Esophagus muscularis mucosa (tissue), 4 donors: Measurements from ENCODE around the gene LRTM2. TPM values are rescaled to one million over a fixed set of nuclear protein-coding genes. Genes with fewer than 3 reads are reported as not detected.

Source experiments
- DNase-seq: peaks from one replicate; pipeline ENCODE4 v3.0.0-alpha.2; 2017; ENCODE audit errors: extremely low spot score
- H3K27ac ChIP-seq, 4 donors: fragments of 200-600 bp; sonication (generic); replicated peaks in 1 of 4; 1 replicate in 3 of 4; 2 replicates in 1 of 4; pipeline ENCODE4 v1.5.1; 2016 to 2019; ENCODE audit warnings: mild to moderate bottlenecking in 1 of 4
- H3K27me3 ChIP-seq, 4 donors: fragments of 200-600 bp; sonication (generic); one replicate each; pipeline versions ENCODE4 v1.5.1 to v1.6.0; 2016 to 2019
- H3K36me3 ChIP-seq, 4 donors: fragments of 200-600 bp; sonication (generic); one replicate each; pipeline ENCODE4 v1.5.1; 2016 to 2019
- H3K4me1 ChIP-seq, 4 donors: fragments of 200-600 bp; sonication (generic); one replicate each; pipeline ENCODE4 v1.5.1; 2016 to 2019
- H3K4me3 ChIP-seq, 4 donors: fragments of 200-600 bp; sonication (generic); 1 replicate in 2 of 4; 2 replicates in 2 of 4; pipeline ENCODE4 v1.5.1; 2016 to 2019; ENCODE audit warnings: mild to moderate bottlenecking in 4 of 4, moderate library complexity in 1 of 4
- H3K9me3 ChIP-seq, 4 donors: fragments of 200-600 bp; sonication (generic); 1 replicate in 3 of 4; 2 replicates in 1 of 4; pipeline ENCODE4 v1.5.1; 2016 to 2019
- CTCF ChIP-seq, 3 experiments: fragments of 200-600 bp in 2 of 3; fragments of 450-650 bp in 1 of 3; sonication (generic) in 2 of 3; IDR thresholded peaks; one replicate each; pipeline ENCODE4 v1.5.1; 2017 to 2019; ENCODE audit warnings: antibody characterized with exemption in 3 of 3, mild to moderate bottlenecking in 2 of 3, moderate library complexity in 1 of 3
- EP300 ChIP-seq: sonication (generic); formaldehyde crosslinking; IDR thresholded peaks from one replicate; pipeline ENCODE4 v1.6.1; 2017; ENCODE audit warnings: antibody characterized with exemption
- POLR2A ChIP-seq: fragments of 450-650 bp; IDR thresholded peaks from one replicate; pipeline ENCODE4 v1.6.1; 2017; ENCODE audit warnings: antibody characterized with exemption, moderate library complexity, mild to moderate bottlenecking, low read depth
- POLR2AphosphoS5 ChIP-seq, 2 donors: sonication (generic); formaldehyde crosslinking; IDR thresholded peaks; one replicate each; pipeline ENCODE4 v1.6.1; 2017; ENCODE audit warnings: antibody characterized with exemption in 2 of 2
- WGBS: methylation state at CpG from one replicate; pipeline ENCODE4 v1.1.5; 2018; 5-methylcytosine and 5-hydroxymethylcytosine counted together
- intact Hi-C: fragments of 100-400 bp; cut with DNase I; formaldehyde crosslinking; loops from one replicate; pipeline ENCODE4 v1.15.1; 2023
- total RNA-seq, 4 donors: library from RNA; depleted of rRNA; stranded (reverse); fragments of >200 nt; gene quantifications; one replicate each; pipeline versions ENCODE4 v1.1.0 to v1.2.1, GENCODE V29; 2016

LRTM2 gene
- total RNA-seq, 4 donors from 2014 or later, result 0.17 TPM; not detected in 3

GRCh38 chr12:1819571-1819970 is 794 bp upstream of the LRTM2 start:
- H3K27me3 ChIP-seq, result peaks cover 0 to 61% (median 23%) of the 10 kb centered on the region in 4 donors
- no peaks in the 10 kb centered on the region for H3K9me3 ChIP-seq
- TF ChIP-seq POLR2A (no peak), POLR2AphosphoS5 (IDR thresholded peaks at IDR 0.05) (no peak), EP300 (no peak), CTCF (IDR thresholded peaks at IDR 0.05) (no peak)
- H3K4me1 ChIP-seq, result peaks cover 0 to 16% (median 8%) of the 10 kb centered on the region in 4 donors
- DNase-seq, result no peak
- H3K36me3 ChIP-seq, result no peaks in the 10 kb centered on the region
- no peak overlapping the region for H3K27ac ChIP-seq
- intact Hi-C loops, result no loop called here
- no peak overlapping the region for H3K4me3 ChIP-seq
- WGBS, result 67% methylated on average over 6 of the region's 6 CpGs

GRCh38 chr12:1820896-1821291 is 529 bp downstream of the LRTM2 start:
- Histone ChIP-seq H3K4me1 (peaks cover 0 to 16% (median 8%) of the 10 kb centered on the region in 4 donors), H3K36me3 (no peaks in the 10 kb centered on the region), H3K9me3 (no peaks in the 10 kb centered on the region), H3K4me3 (no peak overlapping the region), H3K27me3 (peaks cover 0 to 72% (median 23%) of the 10 kb centered on the region in 4 donors), H3K27ac (no peak overlapping the region)
- intact Hi-C loops, result no loop called here
- 80% methylated on average over 11 of the region's 11 CpGs for WGBS
- no peak for DNase-seq
- TF ChIP-seq EP300, result no peak
- no peak for TF ChIP-seq POLR2A
- TF ChIP-seq POLR2AphosphoS5 (IDR thresholded peaks at IDR 0.05), result no peak
- no peak for TF ChIP-seq CTCF (IDR thresholded peaks at IDR 0.05)

- TF ChIP-seq CTCF (IDR thresholded peaks at IDR 0.05), result no peak
- WGBS, result no CpG with 5 or more reads among the region's 12 CpGs
- H3K27me3 ChIP-seq, result peaks cover 0 to 77% (median 23%) of the 10 kb centered on the region in 4 donors
- peaks cover 0 to 16% (median 8%) of the 10 kb centered on the region in 4 donors for H3K4me1 ChIP-seq
- no peak overlapping the region for H3K27ac ChIP-seq
- no peak overlapping the region for H3K4me3 ChIP-seq
- DNase-seq, result no peak
- H3K9me3 ChIP-seq, result no peaks in the 10 kb centered on the region
- no peaks in the 10 kb centered on the region for H3K36me3 ChIP-seq
- intact Hi-C loops, result no loop called here
These were observed 1.4 kb downstream of the LRTM2 start for GRCh38 chr12:1821805-1822204.

- WGBS, result 82% methylated on average over 8 of the region's 11 CpGs
- intact Hi-C loops, result no loop called here
- TF ChIP-seq POLR2AphosphoS5 (IDR thresholded peaks at IDR 0.05), result no peak
- TF ChIP-seq POLR2A, result no peak
- no peak for TF ChIP-seq EP300
- TF ChIP-seq CTCF (IDR thresholded peaks at IDR 0.05), result no peak
These were observed 2.3 kb downstream of the LRTM2 start for GRCh38 chr12:1822699-1823098.

GRCh38 chr12:1823237-1823636 is 2.9 kb downstream of the LRTM2 start:
- no peak overlapping the region for H3K4me3 ChIP-seq
- no peak for DNase-seq
- TF ChIP-seq EP300 (no peak), CTCF (IDR thresholded peaks at IDR 0.05) (no peak), POLR2A (no peak), POLR2AphosphoS5 (IDR thresholded peaks at IDR 0.05) (no peak)
- H3K4me1 ChIP-seq, result peaks cover 0 to 16% (median 8%) of the 10 kb centered on the region in 4 donors
- WGBS, result 88% methylated on average over 4 of the region's 10 CpGs
- H3K27ac ChIP-seq, result no peak overlapping the region
- H3K9me3 ChIP-seq, result no peaks in the 10 kb centered on the region
- intact Hi-C loops, result no loop called here
- no peaks in the 10 kb centered on the region for H3K36me3 ChIP-seq
- peaks cover 0 to 91% (median 23%) of the 10 kb centered on the region in 4 donors for H3K27me3 ChIP-seq

More at GRCh38 chr12:1822699-1823098, 2.3 kb downstream of the LRTM2 start:
- Histone ChIP-seq H3K4me1 (peaks cover 0 to 16% (median 8%) of the 10 kb centered on the region in 4 donors), H3K36me3 (no peaks in the 10 kb centered on the region), H3K27me3 (peaks cover 0 to 85% (median 23%) of the 10 kb centered on the region in 4 donors), H3K4me3 (no peak overlapping the region), H3K27ac (no peak overlapping the region), H3K9me3 (no peaks in the 10 kb centered on the region)
- no peak for DNase-seq
